Astrocyte of the cerebellum (primary cell): ENCODE data around the gene SCEL.
"Not testable (repeated sequence)": the region's sequence is repeated elsewhere in the genome, so short reads cannot be mapped to it uniquely, and the experiment has no call there.

Experiments
- DNase-seq: peaks from one replicate; pipeline ENCODE4 v3.0.0-alpha.2; 2011; ENCODE audit warnings: low read depth
- H3K4me3 ChIP-seq: 2 replicates; pipeline ENCODE4 v1.5.1; 2011; ENCODE audit warnings: mild to moderate bottlenecking, low read depth, low read length, moderate library complexity
- in situ Hi-C: cut with HindIII; loops from 2 replicates; pipeline ENCODE4 v1.10.0; 2017; ENCODE audit warnings: low sequenced_read_pairs
- TF ChIP-seq, protein P1 (sequence below): IDR thresholded peaks from 2 replicates; pipeline ENCODE4 v1.5.1; 2012; ENCODE audit warnings: low read length, low read depth, moderate library complexity, mild to moderate bottlenecking; ENCODE audit errors: missing control alignments

Gene SCEL

DNA sequence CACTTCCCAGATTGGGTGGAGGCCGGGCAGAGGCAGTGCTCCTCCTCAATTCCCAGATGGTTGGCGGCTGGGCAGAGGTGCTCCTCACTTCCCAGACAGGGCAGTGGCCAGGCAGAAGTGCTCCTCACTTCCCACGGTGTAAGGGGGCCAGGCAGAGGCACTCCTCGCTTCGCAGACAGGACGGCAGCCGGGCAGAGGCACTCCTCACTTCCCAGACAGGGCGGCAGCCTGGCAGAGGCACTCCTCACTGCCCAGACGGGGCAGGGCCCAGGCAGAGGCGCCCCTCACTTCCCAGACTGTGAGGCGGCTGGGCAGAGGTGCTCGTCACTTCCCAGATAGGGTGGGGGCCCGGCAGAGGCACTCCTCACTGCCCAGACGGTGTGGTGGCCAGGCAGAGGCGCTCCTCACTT lies 125.3 kb downstream of the SCEL start:
- no peak overlapping the region for H3K4me3 ChIP-seq
- TF ChIP-seq, protein P1, sequence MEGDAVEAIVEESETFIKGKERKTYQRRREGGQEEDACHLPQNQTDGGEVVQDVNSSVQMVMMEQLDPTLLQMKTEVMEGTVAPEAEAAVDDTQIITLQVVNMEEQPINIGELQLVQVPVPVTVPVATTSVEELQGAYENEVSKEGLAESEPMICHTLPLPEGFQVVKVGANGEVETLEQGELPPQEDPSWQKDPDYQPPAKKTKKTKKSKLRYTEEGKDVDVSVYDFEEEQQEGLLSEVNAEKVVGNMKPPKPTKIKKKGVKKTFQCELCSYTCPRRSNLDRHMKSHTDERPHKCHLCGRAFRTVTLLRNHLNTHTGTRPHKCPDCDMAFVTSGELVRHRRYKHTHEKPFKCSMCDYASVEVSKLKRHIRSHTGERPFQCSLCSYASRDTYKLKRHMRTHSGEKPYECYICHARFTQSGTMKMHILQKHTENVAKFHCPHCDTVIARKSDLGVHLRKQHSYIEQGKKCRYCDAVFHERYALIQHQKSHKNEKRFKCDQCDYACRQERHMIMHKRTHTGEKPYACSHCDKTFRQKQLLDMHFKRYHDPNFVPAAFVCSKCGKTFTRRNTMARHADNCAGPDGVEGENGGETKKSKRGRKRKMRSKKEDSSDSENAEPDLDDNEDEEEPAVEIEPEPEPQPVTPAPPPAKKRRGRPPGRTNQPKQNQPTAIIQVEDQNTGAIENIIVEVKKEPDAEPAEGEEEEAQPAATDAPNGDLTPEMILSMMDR: no peak
- DNase-seq: no peak
- in situ Hi-C loops: no loop called here

DNA sequence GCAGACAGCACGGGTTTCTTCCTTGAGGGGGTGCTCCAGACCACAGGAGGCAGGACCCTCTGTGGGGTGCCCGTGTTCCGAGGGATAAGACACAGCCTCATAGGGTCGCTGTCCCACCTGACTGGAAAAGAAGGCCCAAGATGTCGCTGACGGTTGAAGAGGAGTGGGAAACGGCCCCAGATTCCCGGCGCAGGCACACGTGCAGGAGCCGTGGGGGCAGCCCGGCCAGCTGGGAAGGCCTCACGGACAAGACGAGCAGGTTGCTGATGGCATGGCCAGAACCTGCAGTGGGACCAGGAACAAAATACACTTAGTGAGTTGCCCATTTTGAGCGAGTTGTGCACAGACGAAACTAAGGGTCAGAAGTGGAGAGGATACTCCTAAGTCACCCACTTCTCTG lies 126.8 kb downstream of the SCEL start:
- in situ Hi-C loops: not testable (repeated sequence)

DNA sequence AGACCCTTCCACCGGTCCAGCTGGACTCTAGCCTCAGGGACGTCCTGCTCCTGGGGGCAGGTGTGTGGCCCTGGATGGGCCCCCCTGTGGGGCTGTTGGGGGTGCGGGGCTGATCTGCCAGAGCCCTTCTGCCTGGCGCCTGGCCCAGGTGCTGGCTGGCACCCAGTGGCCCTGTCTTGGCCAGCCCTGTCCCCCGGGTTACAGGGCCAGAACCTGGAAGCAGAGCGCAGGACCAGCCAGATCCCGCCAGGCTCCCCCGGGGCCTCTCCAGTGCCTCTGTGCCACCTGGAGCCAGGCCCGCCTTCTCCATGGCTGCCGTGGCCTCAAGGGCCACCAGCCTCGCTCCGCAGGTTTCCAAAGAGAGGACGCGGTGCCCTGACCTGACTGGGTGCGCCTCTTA lies 127.3 kb downstream of the SCEL start:
- DNase-seq, H3K4me3 ChIP-seq, in situ Hi-C loops: not testable (repeated sequence)

More for the DNA sequence above, 126.8 kb downstream of the SCEL start:
- DNase-seq, H3K4me3 ChIP-seq: not testable (repeated sequence)

DNA sequence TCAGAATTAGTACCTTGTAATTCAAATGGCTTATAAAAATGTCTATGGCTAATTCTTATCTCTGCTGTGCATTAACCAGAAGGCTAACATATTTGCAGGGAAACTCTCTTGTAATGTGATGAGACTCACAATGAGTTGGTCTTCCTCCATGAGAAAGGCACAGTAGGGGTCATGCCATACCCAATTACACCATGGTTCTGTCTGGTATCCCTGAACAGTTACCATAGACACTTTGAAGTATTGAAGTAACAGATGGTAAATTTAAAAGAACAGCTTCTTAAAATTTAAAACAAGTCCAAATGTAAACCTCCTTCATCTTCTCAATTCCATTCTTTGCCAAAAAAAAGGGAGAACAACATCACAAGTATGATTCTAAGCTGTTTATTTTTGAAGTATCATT lies 139.3 kb downstream of the SCEL start:
- H3K4me3 ChIP-seq: no peak overlapping the region
- in situ Hi-C loops: no loop called here
- TF ChIP-seq, protein P1: no peak
- DNase-seq: no peak

DNA sequence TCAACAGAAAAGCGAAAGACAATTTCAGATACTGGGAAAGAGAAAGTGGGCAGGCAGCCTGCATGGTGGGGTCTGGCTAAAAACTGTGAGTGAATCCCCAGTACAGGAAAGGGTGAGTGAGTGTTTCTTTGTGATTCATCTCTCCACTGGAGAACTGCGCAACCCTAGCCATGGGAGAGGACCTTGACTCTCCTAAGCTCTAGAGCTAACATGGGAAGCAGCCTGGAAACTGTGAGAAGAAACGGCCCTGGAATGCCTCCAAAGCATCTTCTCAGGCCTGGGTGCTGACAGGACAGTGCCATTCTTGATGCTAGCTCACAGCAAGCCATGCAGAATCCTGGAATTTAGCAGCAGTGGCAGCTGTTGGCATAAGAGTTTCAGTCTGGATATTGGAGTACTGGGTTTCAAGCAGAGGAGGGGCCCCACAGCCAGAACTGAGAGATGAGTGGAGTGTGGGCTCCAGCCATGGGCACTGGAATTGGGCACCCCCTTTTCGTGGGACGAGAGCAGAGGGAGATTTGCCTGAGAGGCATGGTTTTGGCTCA lies 143.3 kb downstream of the SCEL start:
- TF ChIP-seq, protein P1: no peak
- H3K4me3 ChIP-seq: no peak overlapping the region
- in situ Hi-C loops: no loop called here
- no peak for DNase-seq

DNA sequence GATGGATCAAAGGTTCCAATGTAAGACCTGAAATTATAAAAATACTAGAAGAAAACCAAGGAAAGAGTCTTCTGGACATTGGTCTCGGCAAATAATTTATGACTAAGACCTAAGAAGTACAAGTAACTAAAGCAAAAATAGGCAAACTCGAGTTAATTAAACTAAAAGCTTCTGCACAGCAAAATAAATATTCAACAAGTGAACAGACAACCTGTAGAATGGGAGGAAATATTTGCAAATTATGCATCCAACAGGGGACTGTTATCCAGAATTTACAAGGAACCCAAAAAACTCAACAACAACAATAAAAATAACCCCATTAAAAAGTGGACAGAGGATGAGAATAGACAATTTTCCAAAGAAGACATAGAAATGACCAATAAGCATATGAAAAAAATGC lies 152.3 kb downstream of the SCEL start:
- no peak for DNase-seq
- TF ChIP-seq, protein P1: no peak
- in situ Hi-C loops: no loop called here
- no peak overlapping the region for H3K4me3 ChIP-seq

DNA sequence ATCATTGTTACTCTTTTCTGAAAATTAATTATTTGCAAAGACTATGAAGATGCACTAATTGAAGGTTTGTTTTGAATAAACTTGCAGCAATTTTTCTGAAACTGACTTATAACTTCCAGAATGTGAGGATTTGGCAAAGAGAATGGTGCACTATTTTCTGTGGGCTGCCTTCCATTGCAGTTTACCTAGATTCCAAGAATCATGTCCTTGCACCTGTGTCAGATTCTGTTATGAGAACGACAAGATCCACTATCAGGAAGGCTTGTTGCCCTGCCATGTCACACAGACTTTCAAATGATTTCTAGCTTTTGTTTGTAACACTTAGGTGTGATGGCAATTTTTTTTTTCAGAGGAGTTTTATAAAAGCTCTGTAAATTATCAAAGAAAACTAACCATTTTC lies 156.4 kb downstream of the SCEL start:
- DNase-seq: no peak

More for the DNA sequence above, 156.4 kb downstream of the SCEL start:
- TF ChIP-seq, protein P1: no peak
- no peak overlapping the region for H3K4me3 ChIP-seq
- in situ Hi-C loops: no loop called here
